Endothelial cell of umbilical vein (primary cell): ENCODE results near the gene LGALS4. TPM values are rescaled to one million over a fixed set of nuclear protein-coding genes. Genes with fewer than 3 reads are reported as not detected.

Experiments used
- BruUV-seq: library from RNA; stranded (reverse); fragments of 400-500 nt; replicated peaks from 2 replicates; lab custom pipeline; 2021; lab: Mats Ljungman, UMichigan
- CTCF ChIA-PET: fragments of 300-600, 350-600 bp; sonication (Branson Sonifier 250); formaldehyde crosslinking; loops from one replicate; lab custom pipeline; 2021; ENCODE audit warnings: antibody characterized with exemption, inconsistent platforms; lab: Charles Lee
- POLR2A ChIA-PET: fragments of 300-600, 350-600 bp; sonication (Branson Sonifier 250); formaldehyde crosslinking; loops from one replicate; lab custom pipeline; 2021; ENCODE audit warnings: antibody characterized with exemption, inconsistent platforms; lab: Charles Lee
- DNase-seq: peaks from one replicate; pipeline ENCODE4 v3.0.0-alpha.2; 2011; ENCODE audit warnings: low read depth, low spot score
- FAIRE-seq: peaks from 2 replicates; lab custom pipeline; 2011; peaks lifted over from hg19 to GRCh38; lab: Jason Lieb, UNC
- H2AFZ ChIP-seq: 2 replicates; pipeline ENCODE4 v1.6.0; 2012; ENCODE audit warnings: low read depth, low read length, control low read depth, inconsistent platforms
- H3K27ac ChIP-seq: 2 replicates; pipeline ENCODE4 v1.5.1; 2011; ENCODE audit warnings: low read depth, mild to moderate bottlenecking, control low read depth, low read length, moderate library complexity; ENCODE audit not compliant: insufficient read depth
- H3K27me3 ChIP-seq, 2 experiments: 2 replicates each; pipeline versions ENCODE4 v1.6.0 to v1.6.1; 2011; ENCODE audit warnings: low read length in 2 of 2, mixed read lengths in 1 of 2; ENCODE audit not compliant: control insufficient read depth in 2 of 2, insufficient read depth in 2 of 2
- H3K36me3 ChIP-seq, 2 experiments: 2 replicates in 1 of 2; 3 replicates in 1 of 2; pipeline ENCODE4 v1.5.1; 2011; ENCODE audit warnings: low read length in 2 of 2, mild to moderate bottlenecking in 1 of 2, moderate library complexity in 1 of 2; ENCODE audit not compliant: control insufficient read depth in 2 of 2, insufficient read depth in 2 of 2; ENCODE audit errors: extremely low read depth in 1 of 2
- H3K4me1 ChIP-seq: 3 replicates; pipeline ENCODE4 v1.5.1; 2011; ENCODE audit warnings: mild to moderate bottlenecking, low read length; ENCODE audit not compliant: control insufficient read depth, insufficient read depth; ENCODE audit errors: extremely low read depth
- H3K4me2 ChIP-seq: 2 replicates; pipeline ENCODE4 v1.6.1; 2011; ENCODE audit warnings: low read length, control low read depth, mixed read lengths; ENCODE audit not compliant: insufficient read depth
- H3K4me3 ChIP-seq, 3 experiments: fragments of 200-600 bp in 1 of 3; sonication (generic), shearing (Covaris generic) in 1 of 3; replicated peaks in 1 of 3; 2 replicates each; pipeline ENCODE4 v1.5.1; 2011 to 2016; ENCODE audit warnings: control low read depth in 3 of 3, low read length in 3 of 3, mild to moderate bottlenecking in 2 of 3, inconsistent platforms in 1 of 3, low read depth in 1 of 3, moderate library complexity in 1 of 3; ENCODE audit not compliant: insufficient read depth in 1 of 3
- H3K79me2 ChIP-seq: 2 replicates; pipeline ENCODE4 v1.6.0; 2012; ENCODE audit warnings: low read length, inconsistent platforms; ENCODE audit not compliant: control insufficient read depth, insufficient read depth
- H3K9ac ChIP-seq: replicated peaks from 2 replicates; pipeline ENCODE3; 2011; ENCODE audit warnings: low read length, control low read depth; ENCODE audit not compliant: insufficient read depth; ENCODE audit errors: extremely low read depth
- H3K9me1 ChIP-seq: replicated peaks from 3 replicates; pipeline ENCODE4 v1.6.0; 2011; ENCODE audit warnings: mild to moderate bottlenecking, low read length; ENCODE audit not compliant: control insufficient read depth, insufficient read depth; ENCODE audit errors: extremely low read depth
- H3K9me3 ChIP-seq: replicated peaks from 2 replicates; pipeline ENCODE4 v1.5.1; 2012; ENCODE audit warnings: low read length, inconsistent platforms; ENCODE audit not compliant: control insufficient read depth, insufficient read depth
- H4K20me1 ChIP-seq: replicated peaks from 2 replicates; pipeline ENCODE3; 2011; ENCODE audit warnings: mild to moderate bottlenecking, low read length; ENCODE audit not compliant: control insufficient read depth, insufficient read depth; ENCODE audit errors: extremely low read depth
- CTCF ChIP-seq, 2 donors: IDR thresholded peaks; 1 replicate in 1 of 2; 2 replicates in 1 of 2; pipeline ENCODE4 v1.5.1; 2011; ENCODE audit warnings: low read length in 2 of 2, mild to moderate bottlenecking in 2 of 2, moderate library complexity in 2 of 2, control low read depth in 1 of 2, inconsistent platforms in 1 of 2, low read depth in 1 of 2; ENCODE audit not compliant: insufficient read depth in 1 of 2; ENCODE audit errors: extremely low read depth in 1 of 2
- EZH2 ChIP-seq: IDR thresholded peaks from 2 replicates; pipeline ENCODE4 v1.6.1; 2012; ENCODE audit warnings: borderline replicate concordance, low read depth, mild to moderate bottlenecking, moderate library complexity, low read length, inconsistent platforms; ENCODE audit not compliant: severe bottlenecking
- FOS ChIP-seq: IDR thresholded peaks from 2 replicates; pipeline ENCODE4 v1.6.1; 2011; ENCODE audit warnings: mild to moderate bottlenecking, low read length, moderate library complexity, borderline replicate concordance; ENCODE audit not compliant: insufficient read depth
- GATA2 ChIP-seq: IDR thresholded peaks from 2 replicates; pipeline ENCODE4 v1.7.0; 2011; ENCODE audit warnings: low read depth, mild to moderate bottlenecking, moderate library complexity, mixed read lengths, low read length; ENCODE audit not compliant: insufficient read length, insufficient read depth
- JUN ChIP-seq: IDR thresholded peaks from 2 replicates; pipeline ENCODE4 v1.6.1; 2011; ENCODE audit warnings: borderline replicate concordance, low read depth; ENCODE audit not compliant: insufficient read length, insufficient read depth
- MYC ChIP-seq: IDR thresholded peaks from one replicate; pipeline ENCODE4 v1.6.1; 2011; ENCODE audit warnings: mild to moderate bottlenecking, low read depth, low read length
- POLR2A ChIP-seq: IDR thresholded peaks from 2 replicates; pipeline ENCODE4 v1.6.1; 2012; ENCODE audit warnings: low read depth, mild to moderate bottlenecking, control low read depth, low read length
- POLR2AphosphoS5 ChIP-seq: IDR thresholded peaks from 2 replicates; pipeline ENCODE4 v1.6.1; 2012; ENCODE audit warnings: low read depth, mild to moderate bottlenecking, control low read depth, low read length, moderate library complexity; ENCODE audit not compliant: insufficient read depth
- dilution Hi-C: fragments of 300-500 bp; cut with MboI; formaldehyde crosslinking; loops from one replicate; pipeline ENCODE4 v1.15.0; 2019; ENCODE audit warnings: low sequenced_read_pairs; ENCODE audit not compliant: extremely low pct_ligation_motif_present
- intact Hi-C: fragments of 100-400 bp; cut with micrococcal nuclease; formaldehyde crosslinking; loops from one replicate; pipeline ENCODE4 v1.10.0; 2022
- polyA plus RNA-seq, 4 experiments: library from polyadenylated mRNA; depleted of rRNA in 3 of 4; stranded (reverse) in 3 of 4; unstranded in 1 of 4; fragments of >200 nt; gene quantifications; 2 replicates each; pipeline versions ENCODE4 v1.2.1 to v1.2.3, GENCODE V29; 2011 to 2012; ENCODE audit warnings: missing spikeins in 1 of 4
- total RNA-seq: library from RNA; stranded (reverse); gene quantifications from 2 replicates; pipeline ENCODE4 v1.2.3, GENCODE V29; 2021
- TF ChIP-seq, protein P1 (sequence below): IDR thresholded peaks from 2 replicates; pipeline ENCODE4 v1.6.1; 2011; ENCODE audit not compliant: insufficient read depth, insufficient read length

LGALS4 gene
- total and polyA plus RNA-seq, 2 donors (not counting 3 experiments of a cell fraction or from before 2014, with no cell fraction given): 0.19 TPM; not detected in 1

GRCh38 chr19:38816131-38816750 lies 3.5 kb upstream of the LGALS4 start:
- BruUV-seq: no TSS peak
- no peak overlapping the region for H3K27ac ChIP-seq
- FAIRE-seq: no peak
- H2AFZ ChIP-seq: no peak overlapping the region
- H3K9me1 ChIP-seq: no peaks in the 10 kb centered on the region
- H3K79me2 ChIP-seq: no peaks in the 10 kb centered on the region
- CTCF ChIA-PET: no interaction called here
- H3K27me3 ChIP-seq: no peaks in the 10 kb centered on the region
- H3K36me3 ChIP-seq: peaks cover 0 to 13% of the 10 kb centered on the region in 2 experiments
- H3K4me2 ChIP-seq: no peak overlapping the region
- dilution Hi-C loops (no loop called here), intact Hi-C loops (no loop called here)
- no peak overlapping the region for H3K9ac ChIP-seq
- H3K9me3 ChIP-seq: no peaks in the 10 kb centered on the region
- POLR2A ChIA-PET: no interaction called here
- H4K20me1 ChIP-seq: no peaks in the 10 kb centered on the region
- no peak for DNase-seq
- no peak overlapping the region for H3K4me3 ChIP-seq
- TF ChIP-seq JUN (no peak), MYC (no peak), CTCF (IDR thresholded peaks at IDR 0.05; ENCODE audit: extremely low read depth in 1 of 2, insufficient read depth in 1 of 2, low read depth in 1 of 2, low read length in 2 of 2) (no peak), POLR2A (no peak), FOS (no peak), EZH2 (no peak), POLR2AphosphoS5 (no peak), GATA2 (no peak)
- TF ChIP-seq, protein P1, sequence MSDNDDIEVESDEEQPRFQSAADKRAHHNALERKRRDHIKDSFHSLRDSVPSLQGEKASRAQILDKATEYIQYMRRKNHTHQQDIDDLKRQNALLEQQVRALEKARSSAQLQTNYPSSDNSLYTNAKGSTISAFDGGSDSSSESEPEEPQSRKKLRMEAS: no peak
- no peaks in the 10 kb centered on the region for H3K4me1 ChIP-seq
